ENCODE data around the gene RTN4RL2. TPM values are rescaled to one million over a fixed set of nuclear protein-coding genes. Genes with fewer than 3 reads are reported as not detected.

RTN4RL2 gene
- total RNA-seq, 1 experiment from 2014 or later: 5.5 TPM

- BruUV-seq (replicated peaks): no TSS peak
- H3K36me3 ChIP-seq (ENCODE audit: control insufficient read depth, insufficient read depth, low read length): no peaks in the 10 kb centered on the region
- H3K27me3 ChIP-seq (replicated peaks; ENCODE audit: control insufficient read depth, insufficient read depth, low read length): no peaks in the 10 kb centered on the region; the same call in 1 of the 2 replicates
- H3K4me3 ChIP-seq (ENCODE audit: low read depth, low read length): no peak overlapping the region
- no peaks in the 10 kb centered on the region for H3K9me3 Mint-ChIP-seq (ENCODE audit: unreplicated experiment)
- H3K9me3 ChIP-seq: no peaks in the 10 kb centered on the region
- intact Hi-C loops (cut with micrococcal nuclease; ENCODE audit: unreplicated experiment): no loop called here
- H3K4me1 ChIP-seq: no peaks in the 10 kb centered on the region
- ChIA-PET POLR2A (no interaction called here), CTCF (no interaction called here)
- DNase-seq: no peak
- peaks cover 7% of the 10 kb centered on the region for H3K4me1 Mint-ChIP-seq (ENCODE audit: low read depth, unreplicated experiment)
- H3K4me3 Mint-ChIP-seq (ENCODE audit: unreplicated experiment): no peak overlapping the region
- H3K27me3 Mint-ChIP-seq (ENCODE audit: insufficient read depth, unreplicated experiment): peaks cover 15% of the 10 kb centered on the region
- H3K36me3 Mint-ChIP-seq (ENCODE audit: insufficient read depth, unreplicated experiment): no peaks in the 10 kb centered on the region
- TF ChIP-seq CTCF (IDR thresholded peaks at IDR 0.05; ENCODE audit: insufficient read depth in 1 of 2, low read depth in 1 of 2, low read length in 1 of 2, severe bottlenecking in 1 of 2, unreplicated experiment in 1 of 2): no peak
- no peak overlapping the region for H3K27ac Mint-ChIP-seq (ENCODE audit: unreplicated experiment)
Measured at GRCh38 chr11:57416436-57416835, 43.9 kb upstream of the RTN4RL2 start.

- Histone ChIP-seq H3K9me3 (no peaks in the 10 kb centered on the region), H3K36me3 (ENCODE audit: control insufficient read depth, insufficient read depth, low read length) (no peaks in the 10 kb centered on the region), H3K4me3 (ENCODE audit: low read depth, low read length) (no peak overlapping the region), H3K4me1 (no peaks in the 10 kb centered on the region), H3K27me3 (replicated peaks; ENCODE audit: control insufficient read depth, insufficient read depth, low read length) (no peaks in the 10 kb centered on the region; the same call in 1 of the 2 replicates)
- H3K36me3 Mint-ChIP-seq (ENCODE audit: insufficient read depth, unreplicated experiment): no peaks in the 10 kb centered on the region
- no peak for DNase-seq
- no peaks in the 10 kb centered on the region for H3K9me3 Mint-ChIP-seq (ENCODE audit: unreplicated experiment)
- POLR2A ChIA-PET: no interaction called here
- CTCF ChIA-PET: no interaction called here
- H3K4me3 Mint-ChIP-seq (ENCODE audit: unreplicated experiment): no peak overlapping the region
- peaks cover 15% of the 10 kb centered on the region for H3K27me3 Mint-ChIP-seq (ENCODE audit: insufficient read depth, unreplicated experiment)
- intact Hi-C loops (cut with micrococcal nuclease; ENCODE audit: unreplicated experiment): no loop called here
- no peak overlapping the region for H3K27ac Mint-ChIP-seq (ENCODE audit: unreplicated experiment)
- peaks cover 7% of the 10 kb centered on the region for H3K4me1 Mint-ChIP-seq (ENCODE audit: low read depth, unreplicated experiment)
- no peak for TF ChIP-seq CTCF (IDR thresholded peaks at IDR 0.05; ENCODE audit: insufficient read depth in 1 of 2, low read depth in 1 of 2, low read length in 1 of 2, severe bottlenecking in 1 of 2, unreplicated experiment in 1 of 2)
- BruUV-seq (replicated peaks): no TSS peak
Measured at GRCh38 chr11:57417056-57417455, 43.3 kb upstream of the RTN4RL2 start.

- BruUV-seq (replicated peaks): no TSS peak
- no peak overlapping the region for H3K4me3 ChIP-seq (ENCODE audit: low read depth, low read length)
- no peaks in the 10 kb centered on the region for H3K4me1 ChIP-seq
- Mint-ChIP-seq H3K4me3 (ENCODE audit: unreplicated experiment) (no peak overlapping the region), H3K4me1 (ENCODE audit: low read depth, unreplicated experiment) (peaks cover 7% of the 10 kb centered on the region), H3K27ac (ENCODE audit: unreplicated experiment) (no peak overlapping the region), H3K27me3 (ENCODE audit: insufficient read depth, unreplicated experiment) (peaks cover 20% of the 10 kb centered on the region), H3K9me3 (ENCODE audit: unreplicated experiment) (no peaks in the 10 kb centered on the region), H3K36me3 (ENCODE audit: insufficient read depth, unreplicated experiment) (no peaks in the 10 kb centered on the region)
- ChIA-PET CTCF (no interaction called here), POLR2A (no interaction called here)
- DNase-seq: no peak
- H3K9me3 ChIP-seq: no peaks in the 10 kb centered on the region
- H3K36me3 ChIP-seq (ENCODE audit: control insufficient read depth, insufficient read depth, low read length): no peaks in the 10 kb centered on the region
- TF ChIP-seq CTCF (IDR thresholded peaks at IDR 0.05; ENCODE audit: insufficient read depth in 1 of 2, low read depth in 1 of 2, low read length in 1 of 2, severe bottlenecking in 1 of 2, unreplicated experiment in 1 of 2): no peak
- intact Hi-C loops (cut with micrococcal nuclease; ENCODE audit: unreplicated experiment): no loop called here
- H3K27me3 ChIP-seq (replicated peaks; ENCODE audit: control insufficient read depth, insufficient read depth, low read length): no peaks in the 10 kb centered on the region; the same call in 1 of the 2 replicates
Measured at GRCh38 chr11:57418131-57418530, 42.2 kb upstream of the RTN4RL2 start.
